Activated naive CD8-positive, alpha-beta T cell treated with anti-CD3 and anti-CD28 coated beads for 36 hours (primary cell): ENCODE data around the gene PAPPA2. TPM values are rescaled to one million over a fixed set of nuclear protein-coding genes. Genes with fewer than 3 reads are reported as not detected.
"Not testable (repeated sequence)": the region's sequence is repeated elsewhere in the genome, so short reads cannot be mapped to it uniquely, and the experiment has no call there.

ENCODE experiments used
- DNase-seq: peaks from one replicate; pipeline ENCODE4 v3.0.0; 2021
- H3K27ac Mint-ChIP-seq: one replicate; pipeline ENCODE4 v1.8.0; 2022; ENCODE audit warnings: mild to moderate bottlenecking, moderate library complexity, mixed read lengths
- H3K27me3 Mint-ChIP-seq: one replicate; pipeline ENCODE4 v1.8.0; 2022; ENCODE audit warnings: mild to moderate bottlenecking, mixed read lengths
- H3K36me3 Mint-ChIP-seq: one replicate; pipeline ENCODE4 v1.8.0; 2021; ENCODE audit warnings: mild to moderate bottlenecking, mixed read lengths
- H3K4me1 Mint-ChIP-seq: one replicate; pipeline ENCODE4 v1.8.0; 2021; ENCODE audit warnings: mixed read lengths
- H3K4me3 Mint-ChIP-seq: one replicate; pipeline ENCODE4 v1.8.0; 2022; ENCODE audit warnings: mild to moderate bottlenecking, moderate library complexity, mixed read lengths
- H3K9me3 Mint-ChIP-seq: one replicate; pipeline ENCODE4 v1.8.0; 2022; ENCODE audit warnings: mixed read lengths
- total RNA-seq, 2 experiments: library from RNA; stranded (reverse); gene quantifications; one replicate each; pipeline ENCODE4 v1.2.3, GENCODE V29; 2021

PAPPA2 gene
- under 1 TPM; 0.12 to 0.52 TPM for total RNA-seq

DNA sequence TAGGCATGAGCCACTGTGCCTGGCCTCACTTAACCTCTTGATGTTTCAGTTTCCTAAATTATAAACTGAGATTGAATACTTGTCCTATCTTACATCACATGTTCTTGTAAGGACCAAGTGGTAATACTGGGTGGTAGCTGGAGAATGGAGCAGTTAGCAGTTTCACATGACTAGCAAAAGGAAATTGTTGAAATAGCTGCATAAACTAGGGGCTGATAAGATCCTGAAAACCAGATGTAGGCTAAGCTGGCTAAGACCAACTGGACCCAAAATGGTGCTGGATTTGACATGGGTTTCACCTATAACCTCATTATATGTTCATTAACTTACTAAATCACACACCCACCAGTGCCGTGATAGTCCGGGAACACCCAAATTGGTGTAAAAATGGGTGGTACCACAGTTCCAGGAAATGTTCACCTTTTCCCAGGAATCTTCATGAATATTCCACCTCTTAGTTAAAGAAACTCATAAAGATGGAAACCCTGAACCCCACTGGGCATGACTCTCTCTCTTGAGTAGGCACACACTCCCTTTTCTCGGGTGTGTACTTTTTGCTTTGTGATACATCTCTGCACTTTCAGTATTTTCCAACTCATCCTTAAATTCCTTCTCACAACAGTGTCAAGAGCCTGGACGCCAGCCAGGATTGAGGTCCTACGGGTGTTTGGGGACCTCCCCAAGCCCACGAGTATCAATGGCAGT lies at the start of gene PAPPA2:
Gene PAPPA2 (plus strand): TSS at position 502 of the 705 bp plus-strand sequence. CDS start 93,148 bp downstream, outside the sequence.
- Mint-ChIP-seq H3K4me3 (no peak within 1 kb of the TSS), H3K36me3 (no peaks in the 10 kb centered on the region), H3K27me3 (peaks cover 13% of the 10 kb centered on the region), H3K4me1 (no peaks in the 10 kb centered on the region), H3K27ac (no peak within 1 kb of the TSS), H3K9me3 (no peaks in the 10 kb centered on the region)
- DNase-seq, result no peak

DNA sequence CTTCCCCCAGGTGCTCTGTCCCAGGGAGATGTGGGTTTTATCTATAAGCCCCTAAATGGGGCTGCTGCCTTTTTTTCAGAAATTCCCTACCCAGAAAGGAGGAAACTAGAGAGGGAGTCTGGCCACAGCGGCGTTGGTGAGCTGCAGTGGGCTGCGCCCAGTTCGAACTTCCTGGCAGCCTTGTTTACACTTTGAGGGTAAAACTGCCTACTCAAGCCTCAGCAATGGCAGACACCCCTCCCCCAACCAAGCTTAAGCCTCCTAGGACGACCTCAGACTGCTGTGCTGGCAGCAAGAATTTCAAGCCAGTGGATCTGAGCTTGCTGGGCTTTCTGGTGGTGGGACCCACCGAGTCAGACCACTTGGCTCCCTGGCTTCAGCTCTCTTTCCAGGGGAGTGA lies 46.2 kb upstream of the PAPPA2 start:
- H3K4me3 Mint-ChIP-seq, result no peak overlapping the region
- H3K36me3 Mint-ChIP-seq, result no peaks in the 10 kb centered on the region
- no peak overlapping the region for H3K27ac Mint-ChIP-seq
- peaks cover 4% of the 10 kb centered on the region for H3K9me3 Mint-ChIP-seq
- no peaks in the 10 kb centered on the region for H3K4me1 Mint-ChIP-seq
- peaks cover 8% of the 10 kb centered on the region for H3K27me3 Mint-ChIP-seq
- no peak for DNase-seq

GRCh38 chr1:176419608-176420007 lies 43.4 kb upstream of the PAPPA2 start:
- not testable (repeated sequence) for H3K4me1 Mint-ChIP-seq, H3K36me3 Mint-ChIP-seq, DNase-seq, H3K9me3 Mint-ChIP-seq, H3K4me3 Mint-ChIP-seq, H3K27ac Mint-ChIP-seq
- H3K27me3 Mint-ChIP-seq, result peaks cover 11% of the 10 kb centered on the region

GRCh38 chr1:176434234-176434633 lies 28.7 kb upstream of the PAPPA2 start:
- H3K9me3 Mint-ChIP-seq, result peaks cover 1% of the 10 kb centered on the region
- H3K4me1 Mint-ChIP-seq, result no peaks in the 10 kb centered on the region
- H3K27ac Mint-ChIP-seq, result no peak overlapping the region
- no peak for DNase-seq
- H3K4me3 Mint-ChIP-seq, result no peak overlapping the region
- H3K27me3 Mint-ChIP-seq, result no peaks in the 10 kb centered on the region
- H3K36me3 Mint-ChIP-seq, result no peaks in the 10 kb centered on the region

DNA sequence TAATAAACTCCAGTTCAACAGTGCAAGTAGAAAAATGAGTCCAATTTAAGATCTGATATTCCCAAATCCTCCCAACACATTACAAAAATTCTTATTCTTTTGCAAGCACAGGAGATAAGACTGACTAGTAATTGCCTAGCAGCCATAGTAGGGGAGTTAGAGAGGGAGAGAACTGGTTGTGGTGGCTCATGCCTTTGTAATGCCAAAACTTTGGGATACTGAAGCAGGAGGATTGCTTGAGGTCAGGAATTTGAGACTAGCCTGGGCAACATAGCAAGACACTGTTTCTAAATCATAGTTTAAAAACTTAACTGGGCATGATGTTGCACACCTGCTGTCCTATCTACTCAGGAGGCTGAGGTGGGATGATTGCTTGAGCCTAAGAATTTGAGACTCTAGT lies 26.7 kb upstream of the PAPPA2 start:
- peaks cover 1% of the 10 kb centered on the region for H3K9me3 Mint-ChIP-seq
- no peaks in the 10 kb centered on the region for H3K27me3 Mint-ChIP-seq
- H3K27ac Mint-ChIP-seq, result no peak overlapping the region
- H3K4me3 Mint-ChIP-seq, result no peak overlapping the region
- DNase-seq, result no peak
- no peaks in the 10 kb centered on the region for H3K4me1 Mint-ChIP-seq
- H3K36me3 Mint-ChIP-seq, result no peaks in the 10 kb centered on the region

GRCh38 chr1:176440176-176440575 lies 22.8 kb upstream of the PAPPA2 start:
- Mint-ChIP-seq H3K27ac (no peak overlapping the region), H3K27me3 (no peaks in the 10 kb centered on the region), H3K36me3 (no peaks in the 10 kb centered on the region), H3K4me3 (no peak overlapping the region), H3K4me1 (no peaks in the 10 kb centered on the region), H3K9me3 (peaks cover 1% of the 10 kb centered on the region)
- DNase-seq, result no peak

DNA sequence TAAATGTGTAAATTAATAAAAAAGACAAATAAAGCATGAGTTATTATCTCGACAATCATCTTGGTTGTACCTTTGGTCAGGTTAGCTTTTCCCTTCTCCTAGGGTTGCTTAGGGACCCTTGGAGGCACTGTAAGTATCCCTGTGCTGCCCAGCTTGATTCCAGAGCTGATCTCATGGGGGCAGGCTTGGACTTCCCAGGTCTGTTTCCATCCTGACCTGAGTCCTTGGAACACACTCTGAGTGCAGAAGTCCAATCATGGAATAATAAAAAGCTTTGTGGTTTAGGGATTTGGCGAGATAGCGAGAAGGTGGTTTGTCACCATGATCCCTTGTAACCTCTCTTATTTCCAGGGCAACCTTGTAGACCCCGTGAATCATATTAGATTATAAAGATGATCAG lies 18.7 kb upstream of the PAPPA2 start:
- H3K4me3 Mint-ChIP-seq, result no peak overlapping the region
- H3K27me3 Mint-ChIP-seq, result peaks cover 5% of the 10 kb centered on the region
- H3K9me3 Mint-ChIP-seq, result no peaks in the 10 kb centered on the region
- no peaks in the 10 kb centered on the region for H3K4me1 Mint-ChIP-seq
- H3K36me3 Mint-ChIP-seq, result no peaks in the 10 kb centered on the region
- H3K27ac Mint-ChIP-seq, result no peak overlapping the region
- no peak for DNase-seq

- Mint-ChIP-seq H3K27me3 (peaks cover 5% of the 10 kb centered on the region), H3K27ac (no peak overlapping the region), H3K9me3 (no peaks in the 10 kb centered on the region), H3K36me3 (no peaks in the 10 kb centered on the region), H3K4me3 (no peak overlapping the region), H3K4me1 (no peaks in the 10 kb centered on the region)
- DNase-seq, result no peak
These were observed 17.6 kb upstream of the PAPPA2 start for GRCh38 chr1:176445402-176445801.

- Mint-ChIP-seq H3K27me3 (peaks cover 5% of the 10 kb centered on the region), H3K9me3 (peaks cover 6% of the 10 kb centered on the region), H3K36me3 (no peaks in the 10 kb centered on the region), H3K27ac (no peak overlapping the region), H3K4me3 (no peak overlapping the region), H3K4me1 (no peaks in the 10 kb centered on the region)
- DNase-seq, result no peak
These were observed 14.6 kb upstream of the PAPPA2 start for GRCh38 chr1:176448340-176448739.

DNA sequence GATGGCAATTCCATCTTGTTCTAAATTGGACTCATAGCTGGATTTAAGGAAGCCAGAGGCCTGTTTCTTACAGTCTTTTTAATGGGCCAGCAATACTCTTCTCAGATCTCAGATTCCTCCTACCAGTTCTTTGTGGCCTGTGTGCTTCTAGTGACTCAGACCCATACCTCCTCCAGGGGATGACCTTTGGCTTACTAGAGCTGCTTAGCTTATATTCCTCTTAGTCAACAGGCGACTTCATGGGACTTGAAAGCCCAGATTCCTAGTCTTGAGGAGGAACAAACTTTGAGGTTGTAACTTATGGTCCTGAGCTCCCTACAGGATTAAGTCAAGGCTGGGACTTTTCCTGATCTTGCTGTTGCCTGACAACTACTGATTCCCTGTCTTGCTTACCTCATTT lies 12.4 kb upstream of the PAPPA2 start:
- peaks cover 4% of the 10 kb centered on the region for H3K27me3 Mint-ChIP-seq
- no peak overlapping the region for H3K4me3 Mint-ChIP-seq
- no peak overlapping the region for H3K27ac Mint-ChIP-seq
- H3K9me3 Mint-ChIP-seq, result peaks cover 7% of the 10 kb centered on the region
- no peak for DNase-seq
- no peaks in the 10 kb centered on the region for H3K4me1 Mint-ChIP-seq
- H3K36me3 Mint-ChIP-seq, result no peaks in the 10 kb centered on the region

GRCh38 chr1:176451741-176452140 lies 11.2 kb upstream of the PAPPA2 start:
- not testable (repeated sequence) for H3K27me3 Mint-ChIP-seq, H3K36me3 Mint-ChIP-seq, H3K9me3 Mint-ChIP-seq, H3K4me1 Mint-ChIP-seq, H3K27ac Mint-ChIP-seq, DNase-seq, H3K4me3 Mint-ChIP-seq

DNA sequence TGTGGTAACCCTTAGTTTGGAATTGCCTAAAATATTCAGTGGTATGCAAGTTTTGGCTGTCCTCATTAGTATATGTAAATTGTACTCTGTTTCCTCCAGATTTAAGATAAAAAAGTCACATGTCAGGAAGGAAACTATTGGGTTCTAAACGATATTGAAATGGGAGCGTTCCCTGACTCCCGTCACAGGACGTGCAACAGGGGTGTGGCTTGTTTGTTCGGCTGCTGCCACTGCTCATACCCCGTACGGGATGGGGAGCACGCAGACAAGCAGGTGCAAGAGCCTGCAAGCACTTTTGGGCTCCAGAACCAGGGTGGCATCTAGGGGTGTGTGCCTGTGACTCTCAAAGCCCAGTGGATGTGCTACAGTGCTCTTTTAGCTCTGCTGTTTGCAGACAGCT lies 6.2 kb upstream of the PAPPA2 start:
- Mint-ChIP-seq H3K27ac (no peak overlapping the region), H3K36me3 (no peaks in the 10 kb centered on the region), H3K27me3 (peaks cover 4% of the 10 kb centered on the region), H3K9me3 (peaks cover 7% of the 10 kb centered on the region), H3K4me3 (no peak overlapping the region), H3K4me1 (no peaks in the 10 kb centered on the region)
- DNase-seq, result no peak

DNA sequence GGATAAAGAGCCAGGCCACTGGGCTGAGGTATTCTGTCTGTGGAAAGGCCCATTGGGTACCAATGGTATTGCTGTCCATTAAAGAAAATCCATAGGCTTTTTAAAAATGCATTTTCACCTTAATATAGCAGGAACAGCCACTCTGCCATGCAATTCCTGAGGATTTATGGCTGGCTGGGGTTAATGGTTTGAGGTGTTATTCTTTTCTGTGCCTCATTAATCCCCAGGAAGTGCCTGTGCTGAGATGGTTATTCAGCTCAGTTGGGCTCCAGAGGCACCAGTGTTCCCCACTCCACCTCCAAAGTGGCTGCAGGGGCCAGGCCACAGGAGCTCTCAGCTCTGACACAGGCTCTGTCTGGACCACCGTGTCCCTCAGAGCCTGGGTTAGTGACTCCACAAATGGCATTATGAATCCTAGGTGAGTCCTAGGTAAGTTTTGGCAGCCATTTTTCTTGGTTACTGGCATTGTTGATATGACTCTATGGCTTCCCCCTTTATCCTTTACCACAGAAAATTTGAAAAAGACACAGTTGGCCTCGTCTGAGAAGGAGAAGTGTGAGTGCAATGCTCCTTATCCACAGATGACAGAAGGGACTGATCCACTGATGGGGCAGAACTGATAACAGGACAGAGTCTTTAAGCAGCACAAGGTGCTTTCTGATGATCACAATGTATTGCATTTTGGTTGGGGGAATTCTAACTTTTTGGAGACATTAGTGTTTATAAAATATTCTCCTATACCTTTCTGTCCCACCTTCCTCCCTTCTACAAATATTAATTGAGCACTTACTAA lies 2.2 kb upstream of the PAPPA2 start:
- Mint-ChIP-seq H3K9me3 (no peaks in the 10 kb centered on the region), H3K4me3 (no peak overlapping the region), H3K4me1 (no peaks in the 10 kb centered on the region), H3K27ac (no peak overlapping the region), H3K36me3 (no peaks in the 10 kb centered on the region), H3K27me3 (peaks cover 11% of the 10 kb centered on the region)
- no peak for DNase-seq

GRCh38 chr1:176461576-176461975 lies 1.4 kb upstream of the PAPPA2 start:
- no peaks in the 10 kb centered on the region for H3K4me1 Mint-ChIP-seq
- H3K9me3 Mint-ChIP-seq, result no peaks in the 10 kb centered on the region
- H3K36me3 Mint-ChIP-seq, result no peaks in the 10 kb centered on the region
- peaks cover 11% of the 10 kb centered on the region for H3K27me3 Mint-ChIP-seq
- no peak overlapping the region for H3K27ac Mint-ChIP-seq
- no peak overlapping the region for H3K4me3 Mint-ChIP-seq
- DNase-seq, result no peak

DNA sequence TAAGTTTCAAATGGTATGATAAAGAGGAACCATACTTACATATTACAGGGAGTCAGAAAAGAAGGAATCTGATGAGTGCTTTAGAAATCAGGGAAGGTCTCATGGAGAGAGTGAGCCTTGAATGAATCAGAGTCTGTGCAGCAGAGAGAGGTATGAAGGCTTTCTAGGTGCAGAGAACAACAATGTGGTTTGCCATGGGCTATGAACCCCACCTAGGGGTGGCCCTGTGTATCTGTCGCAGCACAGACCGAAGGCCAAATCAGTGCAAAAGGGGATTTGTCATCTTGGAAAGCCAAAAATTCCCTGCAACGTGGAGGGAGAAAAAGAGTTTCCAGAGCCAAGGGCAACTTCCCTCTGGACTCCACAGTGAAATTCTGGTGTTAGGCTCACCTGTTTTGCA lies 3.5 kb downstream of the PAPPA2 start:
- Mint-ChIP-seq H3K27ac (no peak overlapping the region), H3K9me3 (no peaks in the 10 kb centered on the region), H3K36me3 (no peaks in the 10 kb centered on the region), H3K4me3 (no peak overlapping the region), H3K4me1 (no peaks in the 10 kb centered on the region), H3K27me3 (peaks cover 11% of the 10 kb centered on the region)
- DNase-seq, result no peak
